ENCODE measurements around the gene TCF7L1.

TCF7L1 gene

GRCh38 chr2:85264471-85264870 lies 131.3 kb downstream of the TCF7L1 start:
- TF ChIP-seq CTCF (IDR thresholded peaks at IDR 0.05; ENCODE audit: extremely low read depth, insufficient read depth, missing control alignments), result no peak
- in situ Hi-C loops (cut with MboI; ENCODE audit: low pct_unique_long_range_greater_than_20kb, low sequenced_read_pairs, unreplicated experiment), result no loop called here
- DNase-seq (ENCODE audit: low spot score), result no peak

GRCh38 chr2:85265304-85265703 lies 132.1 kb downstream of the TCF7L1 start:
- no peak for TF ChIP-seq CTCF (IDR thresholded peaks at IDR 0.05; ENCODE audit: extremely low read depth, insufficient read depth, missing control alignments)

GRCh38 chr2:85266146-85267041 lies 133.2 kb downstream of the TCF7L1 start:
- in situ Hi-C loops (cut with MboI; ENCODE audit: low pct_unique_long_range_greater_than_20kb, low sequenced_read_pairs, unreplicated experiment), result no loop called here
- peak; percentile 76 for DNase-seq (ENCODE audit: low spot score)

More at GRCh38 chr2:85265304-85265703, 132.1 kb downstream of the TCF7L1 start:
- in situ Hi-C loops (cut with MboI; ENCODE audit: low pct_unique_long_range_greater_than_20kb, low sequenced_read_pairs, unreplicated experiment), result no loop called here
- DNase-seq (ENCODE audit: low spot score), result no peak

GRCh38 chr2:85269959-85270358 lies 136.8 kb downstream of the TCF7L1 start:
- no peak for DNase-seq (ENCODE audit: low spot score)
- no peak for TF ChIP-seq CTCF (IDR thresholded peaks at IDR 0.05; ENCODE audit: extremely low read depth, insufficient read depth, missing control alignments)
- in situ Hi-C loops (cut with MboI; ENCODE audit: low pct_unique_long_range_greater_than_20kb, low sequenced_read_pairs, unreplicated experiment), result no loop called here

More at GRCh38 chr2:85266146-85267041, 133.2 kb downstream of the TCF7L1 start:
- TF ChIP-seq CTCF (IDR thresholded peaks at IDR 0.05; ENCODE audit: extremely low read depth, insufficient read depth, missing control alignments), result peak; percentile 85

- in situ Hi-C loops (cut with MboI; ENCODE audit: low pct_unique_long_range_greater_than_20kb, low sequenced_read_pairs, unreplicated experiment), result no loop called here
- TF ChIP-seq CTCF (IDR thresholded peaks at IDR 0.05; ENCODE audit: extremely low read depth, insufficient read depth, missing control alignments), result no peak
- no peak for DNase-seq (ENCODE audit: low spot score)
Measured at GRCh38 chr2:85272357-85272756, 139.2 kb downstream of the TCF7L1 start.

GRCh38 chr2:85273738-85274731 lies 140.8 kb downstream of the TCF7L1 start:
- in situ Hi-C loops (cut with MboI; ENCODE audit: low pct_unique_long_range_greater_than_20kb, low sequenced_read_pairs, unreplicated experiment), result no loop called here
- DNase-seq (ENCODE audit: low spot score), result no peak
- TF ChIP-seq CTCF (IDR thresholded peaks at IDR 0.05; ENCODE audit: extremely low read depth, insufficient read depth, missing control alignments), result no peak
